Muscle of back (tissue), 13 donors: ENCODE results near the gene PCDH18. TPM values are rescaled to one million over a fixed set of nuclear protein-coding genes. Genes with fewer than 3 reads are reported as not detected.
A peak's percentile ranks its signal among the peaks of the same experiment; 100 is the strongest.
"Not testable (repeated sequence)": the region's sequence is repeated elsewhere in the genome, so short reads cannot be mapped to it uniquely, and the experiment has no call there.

ENCODE experiments used
- DNase-seq, 3 donors: peaks; one replicate each; pipeline versions ENCODE4 v3.0.0 to v3.0.0-alpha.2; 2013
- long read RNA-seq, 9 donors: transcript quantifications; one replicate each; lab custom pipeline, GENCODE V29; 2026
- polyA plus RNA-seq, 10 donors: library from polyadenylated mRNA; unstranded; fragments of 120-200 nt; gene quantifications; one replicate each; pipeline ENCODE4 v1.2.1, GENCODE V29; 2013; ENCODE audit not compliant: insufficient read length in 10 of 10

Gene PCDH18, protein sequence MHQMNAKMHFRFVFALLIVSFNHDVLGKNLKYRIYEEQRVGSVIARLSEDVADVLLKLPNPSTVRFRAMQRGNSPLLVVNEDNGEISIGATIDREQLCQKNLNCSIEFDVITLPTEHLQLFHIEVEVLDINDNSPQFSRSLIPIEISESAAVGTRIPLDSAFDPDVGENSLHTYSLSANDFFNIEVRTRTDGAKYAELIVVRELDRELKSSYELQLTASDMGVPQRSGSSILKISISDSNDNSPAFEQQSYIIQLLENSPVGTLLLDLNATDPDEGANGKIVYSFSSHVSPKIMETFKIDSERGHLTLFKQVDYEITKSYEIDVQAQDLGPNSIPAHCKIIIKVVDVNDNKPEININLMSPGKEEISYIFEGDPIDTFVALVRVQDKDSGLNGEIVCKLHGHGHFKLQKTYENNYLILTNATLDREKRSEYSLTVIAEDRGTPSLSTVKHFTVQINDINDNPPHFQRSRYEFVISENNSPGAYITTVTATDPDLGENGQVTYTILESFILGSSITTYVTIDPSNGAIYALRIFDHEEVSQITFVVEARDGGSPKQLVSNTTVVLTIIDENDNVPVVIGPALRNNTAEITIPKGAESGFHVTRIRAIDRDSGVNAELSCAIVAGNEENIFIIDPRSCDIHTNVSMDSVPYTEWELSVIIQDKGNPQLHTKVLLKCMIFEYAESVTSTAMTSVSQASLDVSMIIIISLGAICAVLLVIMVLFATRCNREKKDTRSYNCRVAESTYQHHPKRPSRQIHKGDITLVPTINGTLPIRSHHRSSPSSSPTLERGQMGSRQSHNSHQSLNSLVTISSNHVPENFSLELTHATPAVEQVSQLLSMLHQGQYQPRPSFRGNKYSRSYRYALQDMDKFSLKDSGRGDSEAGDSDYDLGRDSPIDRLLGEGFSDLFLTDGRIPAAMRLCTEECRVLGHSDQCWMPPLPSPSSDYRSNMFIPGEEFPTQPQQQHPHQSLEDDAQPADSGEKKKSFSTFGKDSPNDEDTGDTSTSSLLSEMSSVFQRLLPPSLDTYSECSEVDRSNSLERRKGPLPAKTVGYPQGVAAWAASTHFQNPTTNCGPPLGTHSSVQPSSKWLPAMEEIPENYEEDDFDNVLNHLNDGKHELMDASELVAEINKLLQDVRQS
- polyA plus RNA-seq = 10 to 100 TPM; 33.9 to 94.3 (median 48.8) TPM
- long read RNA-seq, donor 1, full-length matches to known transcripts = 11 of 11 reads
- long read RNA-seq, donor 1, partial matches to known transcripts = 0 of 11 reads
- long read RNA-seq, donor 1, other reads (novel, unspliced or antisense) = 0 of 11 reads
- long read RNA-seq, donor 2, full-length matches to known transcripts = 5 of 5 reads
- long read RNA-seq, donor 2, partial matches to known transcripts = 0 of 5 reads
- long read RNA-seq, donor 2, other reads (novel, unspliced or antisense) = 0 of 5 reads
- long read RNA-seq, donor 3 = 0 reads
- long read RNA-seq, donor 4, full-length matches to known transcripts = 7 of 7 reads
- long read RNA-seq, donor 4, partial matches to known transcripts = 0 of 7 reads
- long read RNA-seq, donor 4, other reads (novel, unspliced or antisense) = 0 of 7 reads
- long read RNA-seq, donor 5, full-length matches to known transcripts = 17 of 17 reads
- long read RNA-seq, donor 5, partial matches to known transcripts = 0 of 17 reads
- long read RNA-seq, donor 5, other reads (novel, unspliced or antisense) = 0 of 17 reads
- long read RNA-seq, donor 6, full-length matches to known transcripts = 12 of 12 reads
- long read RNA-seq, donor 6, partial matches to known transcripts = 0 of 12 reads
- long read RNA-seq, donor 6, other reads (novel, unspliced or antisense) = 0 of 12 reads
- long read RNA-seq, donor 7, full-length matches to known transcripts = 6 of 6 reads
- long read RNA-seq, donor 7, partial matches to known transcripts = 0 of 6 reads
- long read RNA-seq, donor 7, other reads (novel, unspliced or antisense) = 0 of 6 reads
- long read RNA-seq, donor 8, full-length matches to known transcripts = 17 of 23 reads
- long read RNA-seq, donor 8, partial matches to known transcripts = 6 of 23 reads
- long read RNA-seq, donor 8, other reads (novel, unspliced or antisense) = 0 of 23 reads
- long read RNA-seq, donor 9 = 0 reads

DNA sequence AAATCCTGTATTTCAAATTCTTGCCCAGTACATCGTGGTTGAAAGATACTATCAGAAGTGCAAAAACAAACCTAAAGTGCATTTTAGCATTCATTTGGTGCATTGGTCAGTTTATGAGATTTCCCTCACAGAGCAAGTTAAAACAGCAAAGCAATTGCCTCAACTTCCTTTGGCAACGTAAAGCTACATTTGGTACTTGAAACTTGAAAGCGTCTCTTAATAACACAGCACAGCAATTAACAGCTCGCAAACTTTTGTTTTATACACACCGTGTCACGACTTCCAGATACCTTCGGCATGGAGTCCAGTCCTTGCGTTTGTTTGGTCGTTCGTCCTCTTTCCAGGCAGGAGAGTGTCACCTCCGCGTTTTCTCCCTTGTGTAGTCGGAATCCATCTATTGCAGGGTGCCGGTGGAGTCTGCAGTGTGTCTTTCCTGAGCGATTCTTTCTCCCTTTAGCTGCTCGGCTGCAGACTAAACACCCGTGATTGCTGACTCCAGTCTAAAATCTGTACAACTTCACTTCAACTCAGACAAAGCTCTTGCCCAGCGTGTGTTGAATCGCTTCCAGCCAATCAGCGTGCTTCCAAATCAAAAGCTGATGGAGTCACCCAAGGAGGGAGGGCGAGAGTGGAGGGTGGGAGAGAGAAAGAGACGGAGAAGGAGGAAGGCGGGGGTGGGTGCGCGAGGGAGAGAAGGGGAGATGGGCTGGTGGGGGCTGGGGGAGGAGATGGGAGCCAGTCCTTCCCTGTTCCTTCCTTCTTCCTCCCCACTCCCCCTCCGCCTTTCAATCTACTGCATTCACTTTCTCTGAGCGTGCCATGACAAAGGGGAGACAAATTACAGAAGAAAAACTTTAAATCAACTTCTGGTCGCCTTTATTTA, at the start of gene PCDH18:
Gene PCDH18, minus strand, starts transcription at position 509 of the 883 bp plus-strand sequence. Its CDS starts 406 bp downstream, at position 103.
- DNase-seq = peak; percentile 98 to 99 (median 99)

DNA sequence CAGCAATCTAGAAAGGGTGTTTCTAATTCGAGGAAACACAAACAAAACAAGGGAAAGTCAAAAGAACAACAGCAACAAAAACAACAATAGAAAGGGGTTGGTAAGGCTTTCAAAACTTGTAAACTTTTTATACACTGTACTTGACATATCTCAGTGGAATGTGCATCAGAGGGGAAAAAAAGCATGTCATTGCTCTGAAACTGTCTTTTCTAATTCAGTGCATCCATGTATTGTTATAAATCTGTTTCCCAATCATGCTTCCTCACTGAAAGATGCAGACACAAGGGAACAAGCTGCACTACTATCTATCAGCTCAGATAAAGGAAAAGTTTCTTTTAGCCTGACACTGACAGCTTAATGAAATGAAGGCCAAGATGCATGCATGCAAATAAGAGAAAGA, 44.2 kb upstream of the PCDH18 start:
- DNase-seq = no peak

DNA sequence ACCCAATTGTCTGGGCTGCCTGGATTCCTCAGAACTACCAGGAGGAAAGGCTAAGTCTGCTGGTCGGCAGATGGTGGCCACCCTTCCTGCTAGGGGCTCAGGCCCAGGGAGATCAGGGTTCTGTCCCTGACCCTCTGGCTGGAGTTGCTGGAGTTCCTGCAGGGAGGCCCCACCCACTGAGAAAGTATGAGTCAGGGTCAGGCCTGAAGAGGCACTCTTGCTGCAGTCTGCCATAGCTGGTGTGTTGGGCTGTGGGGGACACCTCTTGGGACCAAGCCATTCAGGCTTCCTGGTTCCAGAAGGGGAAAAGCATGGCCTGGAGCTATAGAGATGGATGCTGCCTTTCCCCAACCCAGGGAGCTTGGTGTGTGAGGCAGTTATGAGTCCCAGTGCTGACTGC, 40.4 kb upstream of the PCDH18 start:
- no peak for DNase-seq

DNA sequence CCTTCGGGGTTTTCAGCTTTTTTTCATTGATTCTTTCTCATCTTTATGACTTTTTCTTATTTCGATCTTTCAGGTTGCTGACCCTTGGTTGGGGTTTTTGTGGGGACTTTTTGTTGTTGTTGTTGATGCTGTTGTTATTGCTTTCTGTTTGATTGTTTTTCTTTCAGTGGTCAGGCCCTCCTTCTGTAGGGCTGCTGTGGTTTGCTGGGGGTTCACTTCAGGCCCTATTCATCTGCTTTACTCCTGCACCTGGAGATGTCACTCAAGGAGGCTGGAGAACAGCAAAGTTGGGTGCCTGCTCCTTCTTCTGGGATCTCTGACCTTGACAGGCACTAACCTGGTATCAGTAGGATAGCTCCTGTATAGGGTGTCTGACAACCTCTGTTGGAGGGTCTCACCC, 39.9 kb upstream of the PCDH18 start:
- no peak for DNase-seq

DNA sequence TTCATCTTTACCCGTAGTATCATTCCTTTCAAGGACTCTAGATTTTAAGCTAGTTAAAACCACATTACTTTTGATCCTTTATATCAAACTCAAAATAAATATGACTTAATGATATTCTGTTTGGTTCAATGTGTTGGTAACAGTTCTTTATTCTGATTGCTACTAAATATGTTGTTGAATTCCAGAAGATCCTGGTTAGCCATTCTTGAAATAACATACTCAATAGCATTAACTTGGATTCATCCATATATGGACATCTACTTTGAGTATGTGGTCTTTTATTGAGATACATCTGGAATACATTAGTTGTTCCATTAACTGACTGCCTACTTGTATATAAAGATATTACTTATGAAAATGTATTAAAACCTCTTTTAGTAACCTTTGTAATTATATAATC, 27.5 kb upstream of the PCDH18 start:
- DNase-seq = no peak

DNA sequence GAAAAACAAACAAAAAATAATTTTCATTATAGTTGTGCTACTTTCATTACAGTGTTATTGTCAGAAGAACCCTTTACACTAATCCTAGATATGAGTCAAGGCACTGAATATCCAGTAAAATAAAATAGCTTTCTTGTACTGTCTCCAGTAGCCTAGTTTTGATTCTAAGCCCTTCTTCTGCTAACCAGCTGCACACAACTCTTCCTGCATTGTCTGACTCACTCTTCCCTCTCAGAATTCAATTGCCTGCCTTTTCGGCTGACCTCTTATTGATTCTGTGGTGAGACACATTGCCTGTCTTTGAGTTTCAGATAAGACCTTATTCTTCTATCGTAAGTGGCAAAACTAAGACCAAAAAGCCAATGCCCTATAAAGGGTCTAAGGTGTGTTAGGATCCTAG, 26.7 kb upstream of the PCDH18 start:
- no peak for DNase-seq

DNA sequence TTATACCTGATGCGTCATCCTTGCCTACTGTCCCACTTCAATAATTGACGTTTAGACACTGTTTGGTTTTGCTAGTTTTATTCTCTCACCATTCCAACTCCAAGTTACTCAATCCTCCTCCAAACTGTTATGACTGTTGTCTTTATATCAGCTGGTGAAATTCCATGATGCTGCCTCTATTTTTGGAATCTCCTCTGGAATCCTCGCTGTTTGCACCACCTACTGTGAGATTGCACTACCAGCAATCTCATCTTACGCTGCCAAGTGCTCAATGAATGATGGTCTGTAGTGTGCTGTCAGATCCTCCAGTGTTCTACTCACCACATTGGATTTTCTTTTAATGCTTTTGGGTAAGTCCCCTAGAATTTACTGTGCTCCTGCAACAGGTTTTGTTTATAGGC, 13.2 kb upstream of the PCDH18 start:
- peak in 2 of 3 donors; percentile 15 to 89 for DNase-seq

DNA sequence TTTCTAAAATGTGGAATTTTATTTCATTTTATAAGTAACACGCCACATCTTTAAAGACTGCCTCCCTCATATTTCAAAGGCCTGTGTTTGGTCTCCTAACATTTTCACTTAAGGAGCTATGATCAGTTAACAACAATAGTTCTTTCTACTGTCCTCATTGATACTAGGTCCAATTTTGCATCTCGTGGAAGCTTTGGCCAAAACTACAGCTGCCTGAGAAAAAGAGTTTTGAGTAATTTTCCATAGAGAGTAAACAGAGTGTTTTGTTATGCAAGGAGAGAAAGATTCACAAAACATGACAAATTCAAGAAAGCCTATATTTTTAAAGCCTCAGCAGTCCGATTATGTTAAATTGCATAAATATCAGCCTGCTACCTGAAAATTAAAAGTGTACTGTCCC, 11.4 kb upstream of the PCDH18 start:
- peak in 1 of 3 donors; percentile 80 for DNase-seq

DNA sequence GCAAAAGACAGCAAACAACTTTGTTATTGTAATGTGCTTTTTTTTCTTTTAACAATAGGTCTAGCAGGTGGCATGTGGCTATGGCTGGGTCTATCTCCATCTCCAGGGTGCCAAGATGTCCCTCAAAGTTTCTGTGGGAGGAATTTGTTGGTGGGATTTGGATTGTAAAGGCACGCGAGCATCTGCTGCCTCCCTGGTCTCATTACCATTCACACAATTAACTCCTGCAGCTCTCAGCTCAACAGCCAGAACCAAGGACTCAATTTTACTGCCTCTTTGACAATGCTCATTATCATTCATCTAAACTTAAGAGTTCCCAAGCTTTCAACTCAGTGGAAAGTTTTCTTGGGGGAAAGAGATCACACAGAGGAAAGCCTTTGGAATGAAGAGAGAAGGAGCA, 10.9 kb upstream of the PCDH18 start:
- no peak for DNase-seq

DNA sequence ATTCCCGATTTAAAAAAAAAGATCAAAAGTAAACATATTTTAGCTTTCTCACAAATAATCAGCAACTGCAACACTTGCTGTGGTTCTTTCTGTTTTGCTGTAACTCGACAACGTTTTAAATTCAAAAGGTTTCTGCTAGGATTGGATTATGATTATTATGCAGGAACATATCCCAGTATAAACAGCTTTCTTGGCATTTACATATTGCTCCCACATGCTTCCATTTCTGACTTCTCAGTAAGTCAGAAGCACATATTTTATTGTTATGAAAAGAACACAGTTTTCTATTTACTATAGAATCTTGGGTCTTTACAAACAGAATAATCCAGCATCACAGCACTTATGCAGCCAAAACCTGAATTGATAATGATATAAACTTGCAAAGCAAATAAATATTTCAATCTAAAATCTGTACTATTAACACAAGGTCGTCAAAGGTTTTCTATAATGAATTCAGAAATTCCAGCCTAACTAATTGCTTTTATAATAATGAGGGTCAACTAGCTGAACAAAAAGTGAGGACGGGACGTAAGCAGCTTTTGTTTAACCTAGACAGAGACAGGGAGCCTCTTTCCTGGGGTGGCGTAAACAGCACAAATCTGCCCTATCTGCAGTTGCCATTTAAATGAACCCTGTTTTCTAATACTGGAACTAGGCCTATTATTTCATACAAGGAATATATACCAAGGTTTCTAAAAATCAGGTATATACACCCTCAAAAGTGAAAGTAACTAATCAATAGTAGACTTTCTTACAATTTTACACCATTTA, 9.8 kb upstream of the PCDH18 start:
- DNase-seq = peak in 1 of 3 donors; percentile 70

DNA sequence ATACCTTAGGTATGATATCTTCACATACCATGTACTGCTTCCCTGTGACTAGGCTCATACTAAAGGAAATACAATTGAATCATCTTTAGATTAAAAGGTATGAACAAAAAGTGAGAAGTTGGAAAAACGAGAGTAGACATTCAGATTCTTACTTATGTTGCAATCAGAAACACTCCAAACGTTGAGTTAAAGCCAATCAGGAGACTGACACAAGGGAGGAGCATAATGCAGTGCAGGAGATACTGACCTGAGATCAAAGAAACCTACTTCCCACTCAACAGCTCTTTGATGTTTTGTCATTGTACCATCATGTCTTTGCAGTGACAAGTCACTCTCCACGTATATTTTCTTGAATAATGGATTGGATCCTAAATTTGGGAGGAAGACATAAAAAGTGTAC, 8.9 kb upstream of the PCDH18 start:
- peak in 1 of 3 donors; percentile 18 for DNase-seq

DNA sequence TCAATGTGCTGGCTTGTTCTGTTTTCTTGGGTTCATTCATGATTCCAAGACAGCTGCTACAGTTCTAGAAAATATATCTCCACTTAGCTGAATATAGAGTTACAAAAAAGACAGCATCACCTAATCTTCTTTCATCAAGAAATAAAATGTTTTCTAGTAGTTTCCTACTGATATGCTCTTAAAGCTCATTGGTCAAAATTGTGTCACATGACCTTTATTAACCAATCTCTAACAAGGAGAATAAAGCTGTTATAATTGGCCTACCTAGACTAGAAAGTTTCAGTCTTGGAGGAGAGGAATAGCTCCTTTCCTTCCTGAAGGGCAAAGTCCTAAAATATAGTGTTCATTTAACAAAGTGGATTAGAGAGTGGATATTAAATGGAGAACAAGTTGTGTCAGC, 8.1 kb upstream of the PCDH18 start:
- DNase-seq = no peak

DNA sequence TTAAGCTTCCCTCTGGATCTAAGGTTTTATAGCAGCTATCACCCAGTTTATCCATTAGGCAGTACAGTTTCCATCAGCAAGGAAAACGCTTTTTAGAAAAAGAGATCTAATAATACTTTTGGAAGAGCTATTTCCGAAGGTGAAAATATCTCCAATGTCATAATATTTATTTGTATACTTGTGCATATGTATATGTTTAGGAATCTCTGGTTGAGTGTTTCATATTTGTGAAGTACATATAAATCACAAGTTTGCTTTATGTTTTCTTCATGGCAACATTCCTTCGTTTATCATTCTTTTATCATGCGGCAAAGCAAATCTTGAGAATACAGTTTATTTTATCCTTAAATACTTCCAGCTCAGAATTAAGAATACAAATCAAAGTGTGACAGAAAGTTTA, 6.2 kb upstream of the PCDH18 start:
- DNase-seq = no peak

DNA sequence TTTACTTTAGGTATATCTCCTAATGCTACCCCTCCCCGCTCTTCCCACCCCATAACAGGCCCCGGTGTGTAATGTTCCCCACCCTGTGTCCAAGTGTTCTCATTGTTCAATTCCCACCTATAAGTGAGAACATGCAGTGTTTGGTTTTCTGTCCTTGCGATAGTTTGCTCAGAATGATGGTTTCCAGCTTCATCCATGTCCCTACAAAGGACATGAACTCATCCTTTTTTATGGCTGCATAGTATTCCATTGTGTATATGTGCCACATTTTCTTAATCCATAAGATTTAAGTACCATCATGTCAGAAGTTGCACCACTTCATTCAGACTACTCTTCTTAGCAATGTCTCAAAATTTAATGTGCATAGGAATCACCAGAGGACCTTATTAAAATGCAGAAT, 5.5 kb upstream of the PCDH18 start:
- DNase-seq = not testable (repeated sequence)

DNA sequence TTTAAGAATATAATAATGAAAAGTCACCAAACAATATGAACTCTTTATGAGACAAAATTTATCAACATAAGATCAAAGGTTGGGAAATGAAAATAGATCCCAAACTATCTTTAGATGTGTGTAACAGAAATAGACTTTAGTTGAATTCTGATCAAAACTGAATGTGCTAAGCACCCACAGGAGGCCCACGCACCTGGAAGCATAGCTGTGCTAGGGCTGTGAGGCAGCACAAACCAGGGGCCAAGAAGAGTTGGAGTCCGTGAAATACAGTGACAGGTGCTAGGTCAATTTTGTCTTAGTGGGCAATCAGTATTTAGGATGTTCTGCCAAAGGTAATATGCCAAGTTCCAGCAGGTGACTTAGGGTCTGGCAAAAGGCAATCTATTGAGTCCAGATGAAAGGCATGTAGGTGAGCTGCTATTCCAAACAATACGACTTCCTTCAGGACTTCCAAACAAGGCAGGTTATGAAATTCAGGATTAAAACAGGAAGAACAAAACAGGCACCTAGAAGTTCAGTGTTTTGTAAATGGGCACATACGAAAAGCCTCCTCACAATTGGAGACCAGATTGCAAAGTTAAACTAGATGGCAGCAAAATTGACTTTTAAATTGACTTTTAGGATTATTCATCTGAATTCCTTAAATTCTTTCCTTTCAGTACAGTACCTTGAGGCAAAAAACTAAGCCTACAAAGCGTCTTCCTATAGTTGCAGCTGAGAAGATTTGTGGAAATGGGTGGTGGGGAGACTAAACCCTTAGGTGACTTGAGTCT, 4.7 kb upstream of the PCDH18 start:
- no peak for DNase-seq

DNA sequence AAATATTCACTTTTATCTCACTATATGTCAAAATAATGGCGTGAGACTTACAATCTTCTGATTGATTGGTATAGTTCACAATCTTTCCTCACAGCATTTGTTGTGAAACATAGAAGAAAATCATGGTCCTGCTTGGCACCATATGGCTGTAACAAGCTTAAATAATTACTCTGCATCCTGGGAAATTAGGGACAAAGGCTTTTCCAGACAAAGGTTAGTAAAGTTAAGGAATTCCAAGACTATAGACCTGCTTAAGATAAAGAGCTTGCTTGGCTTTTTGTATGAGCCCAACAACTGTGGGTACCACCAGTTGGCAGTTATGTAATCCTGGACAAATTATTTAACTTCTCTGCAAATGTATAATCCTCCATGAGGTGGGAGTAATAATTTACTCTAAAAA, 3.4 kb upstream of the PCDH18 start:
- DNase-seq = no peak

DNA sequence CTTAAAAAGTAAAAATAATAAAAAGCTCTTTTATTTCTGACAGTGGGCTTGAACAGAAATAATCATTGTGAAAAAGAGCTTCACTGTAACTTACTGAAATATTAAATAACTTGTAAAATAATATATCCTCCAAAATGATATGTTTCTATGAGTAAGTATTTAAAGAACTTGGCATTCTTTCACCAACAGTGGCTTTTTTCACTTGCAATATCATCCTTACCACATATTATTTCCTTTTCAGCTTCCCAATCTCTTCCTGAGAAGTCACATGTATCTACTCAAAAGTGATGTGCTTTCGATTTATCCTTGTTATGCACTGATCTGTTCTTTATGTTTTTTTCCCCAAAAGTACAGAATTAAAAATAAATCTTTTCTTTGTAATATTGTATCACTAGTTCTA, 2.2 kb upstream of the PCDH18 start:
- no peak for DNase-seq
